GM10248 (cell line): ENCODE measurements around the gene CRIM1.

Experiments
- CTCF ChIA-PET: fragments of 300-600 bp; sonication (Branson Sonifier 250); formaldehyde crosslinking; extraction: SDS; loops from one replicate; lab custom pipeline; 2021; ENCODE audit warnings: antibody characterized with exemption; lab: Yijun Ruan, JAX
- POLR2A ChIA-PET: fragments of 350-650 bp; sonication (Branson Sonifier 250); formaldehyde crosslinking; extraction: SDS; loops from one replicate; lab custom pipeline; 2020; ENCODE audit warnings: antibody characterized with exemption; lab: Yijun Ruan, JAX
- DNase-seq: peaks from one replicate; pipeline ENCODE4 v3.0.0; 2012; ENCODE audit errors: extremely low spot score
- TF ChIP-seq, protein P1 (sequence below): IDR thresholded peaks from 2 replicates; pipeline ENCODE4 v1.5.1; 2012; ENCODE audit warnings: mild to moderate bottlenecking, low read depth; ENCODE audit errors: extremely low read depth, missing control alignments, control extremely low read depth

CRIM1 gene

GRCh38 chr2:36430549-36430948, 75.0 kb downstream of the CRIM1 start:
- POLR2A ChIA-PET: no interaction called here
- CTCF ChIA-PET: no interaction called here
- no peak for DNase-seq
- TF ChIP-seq, protein P1, sequence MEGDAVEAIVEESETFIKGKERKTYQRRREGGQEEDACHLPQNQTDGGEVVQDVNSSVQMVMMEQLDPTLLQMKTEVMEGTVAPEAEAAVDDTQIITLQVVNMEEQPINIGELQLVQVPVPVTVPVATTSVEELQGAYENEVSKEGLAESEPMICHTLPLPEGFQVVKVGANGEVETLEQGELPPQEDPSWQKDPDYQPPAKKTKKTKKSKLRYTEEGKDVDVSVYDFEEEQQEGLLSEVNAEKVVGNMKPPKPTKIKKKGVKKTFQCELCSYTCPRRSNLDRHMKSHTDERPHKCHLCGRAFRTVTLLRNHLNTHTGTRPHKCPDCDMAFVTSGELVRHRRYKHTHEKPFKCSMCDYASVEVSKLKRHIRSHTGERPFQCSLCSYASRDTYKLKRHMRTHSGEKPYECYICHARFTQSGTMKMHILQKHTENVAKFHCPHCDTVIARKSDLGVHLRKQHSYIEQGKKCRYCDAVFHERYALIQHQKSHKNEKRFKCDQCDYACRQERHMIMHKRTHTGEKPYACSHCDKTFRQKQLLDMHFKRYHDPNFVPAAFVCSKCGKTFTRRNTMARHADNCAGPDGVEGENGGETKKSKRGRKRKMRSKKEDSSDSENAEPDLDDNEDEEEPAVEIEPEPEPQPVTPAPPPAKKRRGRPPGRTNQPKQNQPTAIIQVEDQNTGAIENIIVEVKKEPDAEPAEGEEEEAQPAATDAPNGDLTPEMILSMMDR: no peak

DNA sequence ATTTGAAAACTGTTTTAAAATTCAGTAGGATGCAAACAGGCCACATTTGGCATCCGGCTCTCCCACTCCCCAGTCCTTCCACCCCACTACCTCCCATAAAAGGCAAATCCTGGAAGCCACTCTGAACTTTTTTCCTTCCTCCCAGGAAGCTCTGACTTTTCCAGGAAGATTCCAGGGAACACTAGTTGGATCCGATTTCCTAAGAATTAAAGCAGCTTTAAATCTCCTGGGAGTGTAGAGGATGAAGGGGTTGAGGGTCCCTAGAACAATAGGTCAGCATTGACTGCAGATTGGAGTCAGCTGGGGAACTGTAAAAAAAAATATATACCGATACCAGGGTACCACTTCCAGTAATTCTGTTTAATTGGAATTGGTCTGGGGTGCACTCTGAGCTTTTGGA, 76.9 kb downstream of the CRIM1 start:
- ChIA-PET POLR2A (no interaction called here), CTCF (interaction anchor here (0.8 to 1.5 kb wide), 4 partner anchors 11 to 232 kb away, joined by 3 read pairs; no protein-coding TSS in a partner anchor)
- no peak for DNase-seq
- TF ChIP-seq, protein P1: no peak

GRCh38 chr2:36433311-36434217, 78.0 kb downstream of the CRIM1 start:
- TF ChIP-seq, protein P1: no peak
- no peak for DNase-seq
- POLR2A ChIA-PET: no interaction called here
- CTCF ChIA-PET: interaction anchor here (0.8 to 1.5 kb wide), 7 partner anchors 12 to 231 kb away, joined by 3 read pairs; no protein-coding TSS in a partner anchor

DNA sequence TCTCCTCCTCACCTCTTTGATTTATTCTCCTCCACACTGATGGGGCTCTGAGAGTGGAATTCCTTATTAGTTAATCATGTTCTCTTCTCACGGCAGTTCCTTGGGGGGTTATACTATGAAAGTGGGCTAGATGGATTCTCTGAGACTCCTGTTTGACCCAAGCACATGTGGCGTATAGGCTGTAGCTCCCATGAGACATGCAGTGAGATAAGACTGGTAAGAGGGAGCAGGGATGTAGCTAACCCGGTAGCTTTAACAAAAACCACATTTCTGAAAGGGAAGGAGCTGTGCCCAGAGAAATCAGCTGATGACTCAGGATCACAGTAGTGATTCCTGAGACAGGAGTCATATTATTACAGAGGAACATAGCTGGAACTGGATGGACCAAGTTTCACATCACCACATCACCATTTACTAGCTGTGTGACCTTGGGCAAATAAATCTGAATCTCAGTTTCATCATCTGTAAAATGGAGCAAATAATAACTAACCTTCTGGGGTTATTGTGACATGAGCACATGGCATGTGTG, 82.9 kb downstream of the CRIM1 start:
- ChIA-PET CTCF (interaction anchor here (0.8 to 1.9 kb wide), 4 partner anchors 10 to 29 kb away, joined by 3 to 5 read pairs (median 4); no protein-coding TSS in a partner anchor), POLR2A (no interaction called here)
- no peak for DNase-seq
- TF ChIP-seq, protein P1: no peak

- DNase-seq: no peak
- TF ChIP-seq, protein P1: no peak
- CTCF ChIA-PET: interaction anchor here (0.8 to 1.9 kb wide), 3 partner anchors 9 to 14 kb away, joined by 3 to 5 read pairs (median 3); no protein-coding TSS in a partner anchor
- POLR2A ChIA-PET: no interaction called here
Measured at GRCh38 chr2:36439084-36439483, 83.5 kb downstream of the CRIM1 start.

DNA sequence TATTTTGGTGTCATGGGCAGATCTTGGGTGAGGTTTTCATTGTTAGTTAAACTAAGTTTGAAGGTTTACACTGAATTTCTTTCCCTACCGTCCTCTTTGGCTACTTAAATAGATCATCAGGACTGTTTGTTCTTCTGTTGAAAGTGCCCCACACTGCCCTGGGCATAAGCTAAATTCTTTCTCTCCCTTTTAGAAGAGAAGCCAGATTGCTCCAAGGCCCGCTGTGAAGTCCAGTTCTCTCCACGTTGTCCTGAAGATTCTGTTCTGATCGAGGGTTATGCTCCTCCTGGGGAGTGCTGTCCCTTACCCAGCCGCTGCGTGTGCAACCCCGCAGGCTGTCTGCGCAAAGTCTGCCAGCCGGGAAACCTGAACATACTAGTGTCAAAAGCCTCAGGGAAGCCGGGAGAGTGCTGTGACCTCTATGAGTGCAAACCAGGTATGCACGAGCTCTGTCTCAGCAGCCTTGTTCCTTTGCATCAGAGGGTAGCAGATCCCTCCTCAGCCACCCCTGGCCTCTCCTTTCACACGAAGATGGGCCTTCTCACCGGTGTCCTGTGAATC, 85.6 kb downstream of the CRIM1 start:
- CTCF ChIA-PET: interaction anchor here (1.1 to 1.4 kb wide), 2 partner anchors 9 to 47 kb away, joined by 3 to 5 read pairs; no protein-coding TSS in a partner anchor

More for the DNA sequence above, 85.6 kb downstream of the CRIM1 start:
- no peak for DNase-seq
- POLR2A ChIA-PET: no interaction called here
- TF ChIP-seq, protein P1: no peak
